K562 (cell line): ENCODE data around the gene OPRL1. TPM values are rescaled to one million over a fixed set of nuclear protein-coding genes. Genes with fewer than 3 reads are reported as not detected.

Source experiments
- ATAC-seq: fragments of 200-7000 bp; cut with Tn5 transposase; 3 replicates; pipeline ENCODE4 v1.9.1; 2020; ENCODE audit warnings: moderate library complexity
- BruUV-seq: library from RNA; stranded (reverse); fragments of 400-500 nt; replicated peaks from 2 replicates; lab custom pipeline; 2021; lab: Mats Ljungman, UMichigan
- CTCF ChIA-PET: fragments of 300-600 bp; formaldehyde crosslinking; extraction: SDS; loops from one replicate; lab custom pipeline; 2021; ENCODE audit warnings: low intra/inter-chr PET ratio; lab: Yijun Ruan, JAX
- POLR2A ChIA-PET: fragments of 300-600, 350-650 bp; sonication (Branson Sonifier 250); formaldehyde crosslinking; extraction: SDS; loops from one replicate; lab custom pipeline; 2021; ENCODE audit warnings: antibody characterized with exemption, inconsistent platforms; lab: Yijun Ruan, JAX
- DNase-seq, 4 experiments: peaks; one replicate each; pipeline versions ENCODE4 v3.0.0 to v3.0.0-alpha.2; 2011 to 2018; ENCODE audit warnings: low spot score in 3 of 4, mixed read lengths in 3 of 4; ENCODE audit errors: extremely low read depth in 1 of 4
- FAIRE-seq: peaks from 2 replicates; lab custom pipeline; 2011; peaks lifted over from hg19 to GRCh38; lab: Jason Lieb, UNC
- H2AFZ ChIP-seq: 2 replicates; pipeline ENCODE4 v1.6.0; 2011; ENCODE audit warnings: low read depth, low read length, control low read depth, inconsistent platforms
- H3K27ac ChIP-seq: fragments of 200-600 bp; 3 replicates; pipeline ENCODE4 v1.8.0; 2011; ENCODE audit warnings: low read depth, mild to moderate bottlenecking, control low read depth, inconsistent platforms, low read length, moderate library complexity, mixed read lengths; ENCODE audit errors: extremely low read depth
- H3K27me3 ChIP-seq, 2 experiments: fragments of 300-600 bp in 1 of 2; 2 replicates in 1 of 2; 3 replicates in 1 of 2; pipeline versions ENCODE4 v1.6.0 to v1.8.0; 2011; ENCODE audit warnings: inconsistent platforms in 2 of 2, low read length in 2 of 2, mild to moderate bottlenecking in 1 of 2, mixed read lengths in 1 of 2, moderate library complexity in 1 of 2; ENCODE audit not compliant: control insufficient read depth in 2 of 2, insufficient read depth in 2 of 2
- H3K36me3 ChIP-seq: fragments of 300-600 bp; 3 replicates; pipeline ENCODE4 v1.8.0; 2011; ENCODE audit warnings: mild to moderate bottlenecking, low read length, inconsistent platforms; ENCODE audit not compliant: control insufficient read depth, insufficient read depth
- H3K4me1 ChIP-seq, 2 experiments: fragments of 200-600 bp in 1 of 2; replicated peaks in 1 of 2; 2 replicates in 1 of 2; 3 replicates in 1 of 2; pipeline versions ENCODE4 v1.5.1 to v1.8.0; 2011; ENCODE audit warnings: inconsistent platforms in 2 of 2, low read length in 2 of 2, mild to moderate bottlenecking in 1 of 2, mixed read lengths in 1 of 2, moderate library complexity in 1 of 2; ENCODE audit not compliant: control insufficient read depth in 2 of 2, insufficient read depth in 2 of 2
- H3K4me2 ChIP-seq: 2 replicates; pipeline ENCODE4 v1.6.1; 2011; ENCODE audit warnings: low read length, control low read depth, inconsistent platforms, mixed read lengths; ENCODE audit not compliant: insufficient read depth
- H3K4me3 ChIP-seq: fragments of 200-600 bp; sonication (generic), shearing (Covaris generic); 2 replicates; pipeline ENCODE4 v1.5.1; 2016; ENCODE audit warnings: control low read depth, inconsistent platforms
- H3K79me2 ChIP-seq: fragments of 200-600 bp; 3 replicates; pipeline ENCODE4 v1.8.0; 2011; ENCODE audit warnings: low read length, inconsistent platforms; ENCODE audit not compliant: control insufficient read depth, insufficient read depth
- H3K9ac ChIP-seq, 2 experiments: 2 replicates each; pipeline versions ENCODE4 v1.6.0 to v1.6.1; 2011; ENCODE audit warnings: low read depth in 2 of 2, low read length in 2 of 2, control low read depth in 1 of 2, inconsistent platforms in 1 of 2, mild to moderate bottlenecking in 1 of 2, mixed read lengths in 1 of 2; ENCODE audit not compliant: insufficient read depth in 1 of 2
- H3K9me1 ChIP-seq: one replicate; pipeline ENCODE4 v1.6.0; 2011; ENCODE audit warnings: inconsistent platforms, mild to moderate bottlenecking, low read length, moderate library complexity; ENCODE audit not compliant: control insufficient read depth, insufficient read depth
- H3K9me3 ChIP-seq: replicated peaks from 2 replicates; pipeline ENCODE4 v1.5.1; 2011; ENCODE audit warnings: low read depth, low read length, inconsistent platforms; ENCODE audit not compliant: control insufficient read depth, insufficient read depth
- H4K20me1 ChIP-seq: replicated peaks from 2 replicates; pipeline ENCODE4 v1.6.1; 2011; ENCODE audit warnings: low read length, inconsistent platforms, mixed read lengths; ENCODE audit not compliant: control insufficient read depth, insufficient read depth
- CREM ChIP-seq: IDR thresholded peaks from 2 replicates; pipeline ENCODE4 v1.6.1; 2014; ENCODE audit warnings: antibody characterized with exemption, low read depth
- CTBP1 ChIP-seq: fragments of 450-650 bp; IDR thresholded peaks from 2 replicates; pipeline ENCODE4 v1.6.1; 2016; ENCODE audit warnings: borderline replicate concordance
- ESRRA ChIP-seq: fragments of 450-650 bp; IDR thresholded peaks from 2 replicates; pipeline ENCODE4 v1.6.1; 2014; ENCODE audit warnings: low read depth, mild to moderate bottlenecking, moderate library complexity, borderline replicate concordance
- ETS2 ChIP-seq: IDR thresholded peaks from 2 replicates; pipeline ENCODE4 v1.6.1; 2016; ENCODE audit warnings: borderline replicate concordance, missing genetic modification characterization, mild to moderate bottlenecking, moderate library complexity, missing compliant biosample characterization; ENCODE audit not compliant: poor library complexity, severe bottlenecking
- FOS ChIP-seq: IDR thresholded peaks from 3 replicates; pipeline ENCODE4 v1.6.1; 2011; ENCODE audit not compliant: insufficient read length; ENCODE audit errors: extremely low read depth
- GABPA ChIP-seq: fragments of 200-800 bp; sonication (Bioruptor generic); conservative IDR thresholded peaks from 2 replicates; pipeline ENCODE4 v1.6.1; 2016; ENCODE audit warnings: low read depth, missing genetic modification characterization, missing compliant biosample characterization
- JUN ChIP-seq, 2 experiments: sonication (generic) in 1 of 2; formaldehyde crosslinking in 1 of 2; IDR thresholded peaks; 2 replicates each; pipeline versions ENCODE4 v1.6.1 to v1.8.0; 2012 to 2022; ENCODE audit warnings: borderline replicate concordance in 2 of 2, mild to moderate bottlenecking in 2 of 2, improper control_type of control experiment in 1 of 2, low read depth in 1 of 2, low read length in 1 of 2, missing genetic modification reagents in 1 of 2
- JUND ChIP-seq, 2 experiments: IDR thresholded peaks; 2 replicates in 1 of 2; 3 replicates in 1 of 2; pipeline ENCODE4 v1.6.1; 2011; ENCODE audit warnings: borderline replicate concordance in 2 of 2, low read depth in 2 of 2, low read length in 2 of 2, improper control_type of control experiment in 1 of 2, missing biosample characterization in 1 of 2, missing genetic modification characterization in 1 of 2, missing genetic modification reagents in 1 of 2
- L3MBTL2 ChIP-seq: fragments of 450-650 bp; IDR thresholded peaks from 2 replicates; pipeline ENCODE4 v1.6.1; 2016; ENCODE audit warnings: mild to moderate bottlenecking, moderate library complexity
- MAZ ChIP-seq, 2 experiments: fragments of 450-650 bp in 1 of 2; sonication (generic) in 1 of 2; formaldehyde crosslinking; IDR thresholded peaks in 1 of 2; conservative IDR thresholded peaks in 1 of 2; 2 replicates each; pipeline versions ENCODE4 v1.4.0 to v1.5.0; 2020; ENCODE audit warnings: mild to moderate bottlenecking in 1 of 2, missing genetic modification reagents in 1 of 2
- NFIX ChIP-seq: fragments of 250-450 bp; sonication (Bioruptor Pico); IDR thresholded peaks from 2 replicates; pipeline ENCODE4 v1.4.0; 2020; ENCODE audit warnings: low read depth, mild to moderate bottlenecking, moderate library complexity
- POLR2B ChIP-seq: fragments of 450-650 bp; IDR thresholded peaks from 2 replicates; pipeline ENCODE4 v1.6.1; 2018; ENCODE audit warnings: low read depth; ENCODE audit not compliant: partially characterized antibody
- POLR2G ChIP-seq: fragments of 200-400 bp; formaldehyde crosslinking; IDR thresholded peaks from 2 replicates; pipeline ENCODE4 v1.6.1; 2017; ENCODE audit warnings: low read depth, mild to moderate bottlenecking, antibody characterized with exemption, low read length, moderate library complexity
- TCF3 ChIP-seq: sonication (generic); formaldehyde crosslinking; IDR thresholded peaks from 2 replicates; pipeline ENCODE4 v1.4.0; 2020; ENCODE audit warnings: mild to moderate bottlenecking, missing genetic modification reagents
- TCF7L2 ChIP-seq: fragments of 150-350 bp; IDR thresholded peaks from 2 replicates; pipeline ENCODE4 v1.6.1; 2016; ENCODE audit warnings: low read depth, mild to moderate bottlenecking, low read length, moderate library complexity
- ZBTB7A ChIP-seq: IDR thresholded peaks from 2 replicates; pipeline ENCODE4 v1.6.1; 2011; ENCODE audit warnings: low read depth, mild to moderate bottlenecking, low read length, moderate library complexity, borderline replicate concordance; ENCODE audit not compliant: control insufficient read depth
- ZNF146 ChIP-seq: IDR thresholded peaks from one replicate; pipeline ENCODE4 v1.6.1; 2018; ENCODE audit warnings: missing compliant biosample characterization; ENCODE audit not compliant: unreplicated experiment
- ZNF41 ChIP-seq: fragments of 250-450 bp; sonication (Bioruptor Pico); conservative IDR thresholded peaks from 2 replicates; pipeline ENCODE4 v1.4.0; 2020; ENCODE audit warnings: mild to moderate bottlenecking
- ZNF780A ChIP-seq: fragments of 250-450 bp; sonication (Bioruptor Pico); IDR thresholded peaks from 2 replicates; pipeline ENCODE4 v1.5.0; 2021; ENCODE audit warnings: mild to moderate bottlenecking
- WGBS: fragments of 100-300 bp; shearing (Covaris generic); methylation state at CpG from one replicate; pipeline ENCODE4 v1.1.6; 2016; ENCODE audit warnings: low coverage, mixed read lengths; ENCODE audit not compliant: insufficient coverage; ENCODE audit errors: missing lambda C conversion rate; 5-methylcytosine and 5-hydroxymethylcytosine counted together
- in situ Hi-C: fragments of 300-500 bp; cut with MboI; formaldehyde crosslinking; loops from 4 replicates; pipeline ENCODE4 v1.15.0; 2018; ENCODE audit warnings: inconsistent platforms, mixed read lengths
- intact Hi-C: fragments of 100-400 bp; cut with micrococcal nuclease; formaldehyde crosslinking; loops from 2 replicates; pipeline ENCODE4 v1.14.2; 2022
- polyA plus RNA-seq, 8 experiments: library from polyadenylated mRNA; depleted of rRNA in 4 of 8; stranded (reverse) in 5 of 8; unstranded in 3 of 8; fragments of >200 nt; fragmentation: Nextera tagmentation in 2 of 8; fragmentation: Illumina TruSeq in 1 of 8; extraction: Ambion mirVana in 2 of 8; extraction: Trizol in 1 of 8; gene quantifications; 2 replicates each; pipeline versions ENCODE4 v1.2.1 to v1.2.3, GENCODE V29; 2011 to 2014; ENCODE audit warnings: inconsistent platforms in 1 of 8, missing spikeins in 1 of 8
- total RNA-seq, 7 experiments: library from RNA; depleted of rRNA in 6 of 7; stranded (reverse); fragments of >200 nt in 6 of 7; fragmentation: Illumina TruSeq in 2 of 7; extraction: Trizol in 2 of 7; gene quantifications; 2 replicates each; pipeline versions ENCODE4 v1.2.1 to v1.2.3, GENCODE V29; 2011 to 2021; ENCODE audit warnings: low replicate concordance in 1 of 7
- TF ChIP-seq, protein P1 (sequence below): IDR thresholded peaks from 2 replicates; pipeline ENCODE4 v1.6.1; 2011; ENCODE audit warnings: borderline replicate concordance, low read depth, mild to moderate bottlenecking, moderate library complexity, low read length; ENCODE audit not compliant: insufficient read depth, poor library complexity, severe bottlenecking

Gene OPRL1
- total and polyA plus RNA-seq, 9 of the 15 experiments (the other 6 are each of a cell fraction or from before 2014, with no cell fraction given) = 0.06 to 0.33 (median 0.11) TPM; not detected in 2

DNA sequence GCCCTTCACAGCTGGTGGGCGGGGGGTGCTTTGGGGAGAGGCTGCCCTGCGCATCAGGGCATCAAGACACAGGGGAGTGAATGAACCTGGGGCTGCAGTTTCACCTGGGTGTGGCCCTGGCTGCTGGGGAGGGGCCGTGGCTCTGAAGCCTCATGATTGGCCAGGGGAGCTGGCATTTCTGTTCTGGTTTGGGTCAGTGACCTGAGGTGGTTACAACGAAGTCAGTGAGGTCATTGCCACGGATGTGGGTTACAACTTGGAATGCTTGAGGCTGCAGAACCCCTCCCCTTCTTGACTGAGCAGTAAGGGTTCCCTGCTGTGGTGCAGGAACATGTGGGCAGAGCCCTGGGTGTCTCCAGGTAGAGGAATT is 13.9 kb upstream of the OPRL1 start:
- Histone ChIP-seq H3K36me3 (no peaks in the 10 kb centered on the region), H3K9ac (peak overlapping the region in 1 of 2 experiments; percentile 28; a peak in 2 of 4 replicates), H3K4me1 (peaks cover 34 to 87% of the 10 kb centered on the region in 2 experiments), H3K79me2 (peaks cover 4% of the 10 kb centered on the region; the same call in 2 of the 3 replicates), H4K20me1 (no peaks in the 10 kb centered on the region), H2AFZ (0 out of 2 replicates have a peak overlapping the region, but pooled peaks have one; percentile 40), H3K4me2 (no peak overlapping the region), H3K27ac (peak overlapping the region; percentile 32; the same call in 1 of the 3 replicates), H3K9me1 (peaks cover 3% of the 10 kb centered on the region), H3K9me3 (no peaks in the 10 kb centered on the region), H3K4me3 (no peak overlapping the region), H3K27me3 (no peaks in the 10 kb centered on the region)
- DNase-seq (peak; percentile 74 to 75 (median 74)), ATAC-seq (peak; percentile 52), FAIRE-seq (peak; percentile 95)
- ChIA-PET POLR2A (interaction anchor here (0.6 to 0.9 kb wide), 3 partner anchors 13 to 152 kb away, joined by 3 read pairs; no protein-coding TSS in a partner anchor), CTCF (no interaction called here)
- 15% methylated on average over 5 of the region's 5 CpGs for WGBS
- in situ Hi-C loops (no loop called here), intact Hi-C loops (no loop called here)
- BruUV-seq = no TSS peak
- TF ChIP-seq JUN (IDR thresholded peaks at IDR 0.05; ENCODE audit: borderline replicate concordance, low read depth, low read length) (0 out of 2 replicates have a peak, but pooled peaks have one; percentile 19), JUN (CRISPR knock-in tag; IDR thresholded peaks at IDR 0.05; ENCODE audit: borderline replicate concordance) (no peak), TCF7L2 (no peak), GABPA (tag) (no peak), NFIX (no peak), TCF3 (CRISPR knock-in tag) (no peak), ZNF780A (CRISPR knock-in tag) (no peak), FOS (no peak), ESRRA (no peak), L3MBTL2 (no peak), JUND (IDR thresholded peaks at IDR 0.05; ENCODE audit: borderline replicate concordance, low read depth, low read length) (peak; percentile 60; the same call in 1 of the 2 replicates), JUND (tag; IDR thresholded peaks at IDR 0.05; ENCODE audit: borderline replicate concordance, low read depth, low read length) (peak; percentile 38; the same call in 1 of the 3 replicates), POLR2B (no peak), CTBP1 (peak; percentile 30; the same call in 1 of the 2 replicates), ETS2 (tag) (no peak), MAZ (CRISPR knock-in tag; conservative IDR thresholded peaks at IDR 0.05 in 1 of 2, IDR thresholded peaks at IDR 0.05 in 1 of 2) (0 out of 4 replicates have a peak, but pooled peaks of 1 of the 2 experiments have one; percentile 20), ZNF41 (CRISPR knock-in tag) (no peak), CREM (peak; percentile 43; the same call in 1 of the 2 replicates), ZBTB7A (peak; percentile 3; the same call in 1 of the 2 replicates), ZNF146 (CRISPR knock-in tag) (no peak), POLR2G (0 out of 2 replicates have a peak, but pooled peaks have one; percentile 38)
- TF ChIP-seq, protein P1, sequence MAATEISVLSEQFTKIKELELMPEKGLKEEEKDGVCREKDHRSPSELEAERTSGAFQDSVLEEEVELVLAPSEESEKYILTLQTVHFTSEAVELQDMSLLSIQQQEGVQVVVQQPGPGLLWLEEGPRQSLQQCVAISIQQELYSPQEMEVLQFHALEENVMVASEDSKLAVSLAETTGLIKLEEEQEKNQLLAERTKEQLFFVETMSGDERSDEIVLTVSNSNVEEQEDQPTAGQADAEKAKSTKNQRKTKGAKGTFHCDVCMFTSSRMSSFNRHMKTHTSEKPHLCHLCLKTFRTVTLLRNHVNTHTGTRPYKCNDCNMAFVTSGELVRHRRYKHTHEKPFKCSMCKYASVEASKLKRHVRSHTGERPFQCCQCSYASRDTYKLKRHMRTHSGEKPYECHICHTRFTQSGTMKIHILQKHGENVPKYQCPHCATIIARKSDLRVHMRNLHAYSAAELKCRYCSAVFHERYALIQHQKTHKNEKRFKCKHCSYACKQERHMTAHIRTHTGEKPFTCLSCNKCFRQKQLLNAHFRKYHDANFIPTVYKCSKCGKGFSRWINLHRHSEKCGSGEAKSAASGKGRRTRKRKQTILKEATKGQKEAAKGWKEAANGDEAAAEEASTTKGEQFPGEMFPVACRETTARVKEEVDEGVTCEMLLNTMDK = no peak
